ENCODE data around the gene MRPL20.
"Not testable (repeated sequence)": the region's sequence is repeated elsewhere in the genome, so short reads cannot be mapped to it uniquely, and the experiment has no call there.

MRPL20 gene

GRCh38 chr1:1419363-1419812, 12.3 kb upstream of the MRPL20 start:
- Histone ChIP-seq H3K36me3 (ENCODE audit: insufficient read depth, low read length) (no peaks in the 10 kb centered on the region), H3K4me1 (ENCODE audit: insufficient read depth, low read length) (peaks cover 9% of the 10 kb centered on the region), H3K4me3 (ENCODE audit: low read length) (no peak overlapping the region), H3K27me3 (ENCODE audit: insufficient read depth, low read length) (no peaks in the 10 kb centered on the region), H3K9me3 (ENCODE audit: low read length) (no peaks in the 10 kb centered on the region), H2AFZ (ENCODE audit: low read depth, low read length) (no peak overlapping the region)

- H3K27me3 ChIP-seq (ENCODE audit: insufficient read depth, low read length), result no peaks in the 10 kb centered on the region
- H2AFZ ChIP-seq (ENCODE audit: low read depth, low read length), result peak overlapping the region; percentile 12
- no peaks in the 10 kb centered on the region for H3K9me3 ChIP-seq (ENCODE audit: low read length)
- peaks cover 9% of the 10 kb centered on the region for H3K4me1 ChIP-seq (ENCODE audit: insufficient read depth, low read length)
- H3K4me3 ChIP-seq (ENCODE audit: low read length), result no peak overlapping the region
- H3K36me3 ChIP-seq (ENCODE audit: insufficient read depth, low read length), result no peaks in the 10 kb centered on the region
Measured at GRCh38 chr1:1418464-1419362, 11.6 kb upstream of the MRPL20 start.

GRCh38 chr1:1417825-1418463, 10.9 kb upstream of the MRPL20 start:
- H3K4me1 ChIP-seq (ENCODE audit: insufficient read depth, low read length); H3K4me3 ChIP-seq (ENCODE audit: low read length); H3K27me3 ChIP-seq (ENCODE audit: insufficient read depth, low read length); H3K9me3 ChIP-seq (ENCODE audit: low read length); H3K36me3 ChIP-seq (ENCODE audit: insufficient read depth, low read length); H2AFZ ChIP-seq (ENCODE audit: low read depth, low read length): not testable (repeated sequence)

- not testable (repeated sequence) for H3K4me3 ChIP-seq (ENCODE audit: low read length); H3K36me3 ChIP-seq (ENCODE audit: insufficient read depth, low read length); H3K9me3 ChIP-seq (ENCODE audit: low read length); H3K4me1 ChIP-seq (ENCODE audit: insufficient read depth, low read length); H3K27me3 ChIP-seq (ENCODE audit: insufficient read depth, low read length); H2AFZ ChIP-seq (ENCODE audit: low read depth, low read length)
Measured at GRCh38 chr1:1417396-1417795, 10.3 kb upstream of the MRPL20 start.

GRCh38 chr1:1415751-1416150, 8.7 kb upstream of the MRPL20 start:
- Histone ChIP-seq H2AFZ (ENCODE audit: low read depth, low read length) (no peak overlapping the region), H3K36me3 (ENCODE audit: insufficient read depth, low read length) (no peaks in the 10 kb centered on the region), H3K4me1 (ENCODE audit: insufficient read depth, low read length) (peaks cover 6% of the 10 kb centered on the region), H3K27me3 (ENCODE audit: insufficient read depth, low read length) (no peaks in the 10 kb centered on the region), H3K9me3 (ENCODE audit: low read length) (no peaks in the 10 kb centered on the region), H3K4me3 (ENCODE audit: low read length) (no peak overlapping the region)

GRCh38 chr1:1412311-1412902, 5.3 kb upstream of the MRPL20 start:
- H3K4me3 ChIP-seq (ENCODE audit: low read length); H2AFZ ChIP-seq (ENCODE audit: low read depth, low read length): not testable (repeated sequence)
- H3K36me3 ChIP-seq (ENCODE audit: insufficient read depth, low read length), result peaks cover 12% of the 10 kb centered on the region

GRCh38 chr1:1411626-1412025, 4.5 kb upstream of the MRPL20 start:
- Histone ChIP-seq H3K9me3 (ENCODE audit: low read length) (no peaks in the 10 kb centered on the region), H3K4me3 (ENCODE audit: low read length) (no peak overlapping the region), H3K36me3 (ENCODE audit: insufficient read depth, low read length) (peaks cover 12% of the 10 kb centered on the region), H3K27me3 (ENCODE audit: insufficient read depth, low read length) (no peaks in the 10 kb centered on the region), H2AFZ (ENCODE audit: low read depth, low read length) (no peak overlapping the region), H3K4me1 (ENCODE audit: insufficient read depth, low read length) (peaks cover 15% of the 10 kb centered on the region)

More at GRCh38 chr1:1412311-1412902, 5.3 kb upstream of the MRPL20 start:
- H3K4me1 ChIP-seq (ENCODE audit: insufficient read depth, low read length), result peaks cover 15% of the 10 kb centered on the region
- not testable (repeated sequence) for H3K27me3 ChIP-seq (ENCODE audit: insufficient read depth, low read length); H3K9me3 ChIP-seq (ENCODE audit: low read length)

DNA sequence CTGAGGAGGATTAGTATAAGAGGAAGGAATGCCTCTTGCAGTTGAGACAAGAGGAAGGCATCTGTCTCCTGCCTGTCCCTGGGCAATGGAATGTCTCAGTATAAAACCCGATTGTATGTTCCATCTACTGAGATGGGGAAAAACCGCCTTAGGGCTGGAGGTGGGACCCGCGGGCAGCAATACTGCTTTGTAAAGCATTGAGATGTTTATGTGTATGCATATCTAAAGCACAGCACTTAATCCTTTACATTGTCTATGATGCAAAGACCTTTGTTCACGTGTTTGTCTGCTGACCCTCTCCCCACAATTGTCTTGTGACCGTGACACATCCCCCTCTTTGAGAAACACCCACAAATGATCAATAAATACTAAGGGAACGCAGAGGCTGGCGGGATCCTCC, 3.1 kb upstream of the MRPL20 start:
- peaks cover 23% of the 10 kb centered on the region for H3K4me1 ChIP-seq (ENCODE audit: insufficient read depth, low read length)
- not testable (repeated sequence) for H3K9me3 ChIP-seq (ENCODE audit: low read length); H3K4me3 ChIP-seq (ENCODE audit: low read length); H3K27me3 ChIP-seq (ENCODE audit: insufficient read depth, low read length); H2AFZ ChIP-seq (ENCODE audit: low read depth, low read length)
- peaks cover 21% of the 10 kb centered on the region for H3K36me3 ChIP-seq (ENCODE audit: insufficient read depth, low read length)

GRCh38 chr1:1407636-1408318, 684 bp upstream of the MRPL20 start:
- Histone ChIP-seq H3K36me3 (ENCODE audit: insufficient read depth, low read length) (peaks cover 35% of the 10 kb centered on the region), H3K27me3 (ENCODE audit: insufficient read depth, low read length) (no peaks in the 10 kb centered on the region), H3K4me3 (ENCODE audit: low read length) (peak overlapping the region; percentile 88), H3K4me1 (ENCODE audit: insufficient read depth, low read length) (peaks cover 23% of the 10 kb centered on the region), H2AFZ (ENCODE audit: low read depth, low read length) (no peak overlapping the region), H3K9me3 (ENCODE audit: low read length) (no peaks in the 10 kb centered on the region)

- Histone ChIP-seq H3K4me3 (ENCODE audit: low read length) (peak overlapping the region; percentile 88), H3K9me3 (ENCODE audit: low read length) (no peaks in the 10 kb centered on the region), H3K36me3 (ENCODE audit: insufficient read depth, low read length) (peaks cover 49% of the 10 kb centered on the region), H3K27me3 (ENCODE audit: insufficient read depth, low read length) (no peaks in the 10 kb centered on the region), H2AFZ (ENCODE audit: low read depth, low read length) (no peak overlapping the region), H3K4me1 (ENCODE audit: insufficient read depth, low read length) (peaks cover 23% of the 10 kb centered on the region)
Measured at GRCh38 chr1:1406101-1406820, 832 bp downstream of the MRPL20 start.

DNA sequence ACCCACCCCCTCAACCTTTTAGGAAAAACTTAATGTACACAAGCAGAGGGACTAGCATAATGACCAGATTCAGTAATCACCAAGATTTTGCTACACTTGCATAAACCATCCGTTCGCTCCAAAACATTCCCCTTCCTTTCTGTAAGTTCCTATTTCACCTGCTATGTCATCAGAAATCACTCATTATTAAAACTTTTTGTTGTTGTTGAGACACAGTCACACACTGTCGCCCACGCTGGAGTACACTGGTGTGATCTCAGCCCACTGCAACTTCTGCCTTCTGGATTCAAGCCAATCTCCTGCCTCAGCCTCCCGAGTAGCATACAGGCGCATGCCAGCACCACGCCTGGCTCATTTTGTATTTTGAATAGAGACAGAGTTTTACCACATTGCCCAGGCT, 3.4 kb downstream of the MRPL20 start:
- peaks cover 32% of the 10 kb centered on the region for H3K4me1 ChIP-seq (ENCODE audit: insufficient read depth, low read length)
- H2AFZ ChIP-seq (ENCODE audit: low read depth, low read length), result no peak overlapping the region
- H3K27me3 ChIP-seq (ENCODE audit: insufficient read depth, low read length), result no peaks in the 10 kb centered on the region
- no peak overlapping the region for H3K4me3 ChIP-seq (ENCODE audit: low read length)
- H3K9me3 ChIP-seq (ENCODE audit: low read length), result no peaks in the 10 kb centered on the region
- H3K36me3 ChIP-seq (ENCODE audit: insufficient read depth, low read length), result peaks cover 49% of the 10 kb centered on the region

- not testable (repeated sequence) for H3K9me3 ChIP-seq (ENCODE audit: low read length)
- peaks cover 48% of the 10 kb centered on the region for H3K36me3 ChIP-seq (ENCODE audit: insufficient read depth, low read length)
Measured at GRCh38 chr1:1402901-1403392, 4.1 kb downstream of the MRPL20 start.

More at GRCh38 chr1:1402901-1403392, 4.1 kb downstream of the MRPL20 start:
- not testable (repeated sequence) for H2AFZ ChIP-seq (ENCODE audit: low read depth, low read length); H3K27me3 ChIP-seq (ENCODE audit: insufficient read depth, low read length); H3K4me3 ChIP-seq (ENCODE audit: low read length)
- peaks cover 29% of the 10 kb centered on the region for H3K4me1 ChIP-seq (ENCODE audit: insufficient read depth, low read length)

Measured in neuron (in vitro differentiated cells).